WERI-Rb-1 (cell line): ENCODE measurements around the gene TSEN54.

ENCODE experiments used
- DNase-seq: peaks from one replicate; pipeline ENCODE4 v3.0.0-alpha.2; 2020
- H3K27ac ChIP-seq: fragments of 250-450 bp; sonication (Bioruptor Pico); 2 replicates; pipeline ENCODE4 v1.5.1; 2020; ENCODE audit warnings: mild to moderate bottlenecking, moderate library complexity
- H3K27me3 ChIP-seq: fragments of 250-450 bp; sonication (Bioruptor Pico); 2 replicates; pipeline ENCODE4 v1.5.1; 2021; ENCODE audit warnings: mild to moderate bottlenecking, low read depth, moderate library complexity; ENCODE audit not compliant: insufficient read depth, severe bottlenecking
- H3K36me3 ChIP-seq: fragments of 250-450 bp; sonication (Bioruptor Pico); 2 replicates; pipeline ENCODE4 v1.5.1; 2020; ENCODE audit warnings: mild to moderate bottlenecking, moderate library complexity
- H3K4me3 ChIP-seq: 2 replicates; pipeline ENCODE4 v1.5.1; 2011; ENCODE audit warnings: low read depth, mild to moderate bottlenecking, control low read depth, low read length
- H3K9me3 ChIP-seq: fragments of 250-450 bp; sonication (Bioruptor Pico); 2 replicates; pipeline ENCODE4 v1.5.1; 2021; ENCODE audit warnings: mild to moderate bottlenecking, moderate library complexity; ENCODE audit not compliant: severe bottlenecking
- CTCF ChIP-seq: IDR thresholded peaks from 2 replicates; pipeline ENCODE4 v1.5.1; 2011; ENCODE audit warnings: low read depth, mild to moderate bottlenecking, control low read depth, inconsistent platforms, low read length

The TSEN54 gene

GRCh38 chr17:75572713-75573539, 56.6 kb downstream of the TSEN54 start:
- Histone ChIP-seq H3K27me3 (no peaks in the 10 kb centered on the region), H3K36me3 (peaks cover 76% of the 10 kb centered on the region), H3K4me3 (no peak overlapping the region), H3K27ac (no peak overlapping the region), H3K9me3 (no peaks in the 10 kb centered on the region)
- TF ChIP-seq CTCF = no peak
- DNase-seq = no peak

GRCh38 chr17:75573540-75573957, 57.2 kb downstream of the TSEN54 start:
- H3K36me3 ChIP-seq = peaks cover 69% of the 10 kb centered on the region
- no peaks in the 10 kb centered on the region for H3K27me3 ChIP-seq
- H3K9me3 ChIP-seq = no peaks in the 10 kb centered on the region
- TF ChIP-seq CTCF = no peak
- H3K27ac ChIP-seq = no peak overlapping the region
- no peak for DNase-seq
- H3K4me3 ChIP-seq = no peak overlapping the region

- no peak overlapping the region for H3K4me3 ChIP-seq
- no peak for TF ChIP-seq CTCF
- no peaks in the 10 kb centered on the region for H3K9me3 ChIP-seq
- no peak for DNase-seq
- no peaks in the 10 kb centered on the region for H3K27me3 ChIP-seq
- H3K36me3 ChIP-seq = peaks cover 65% of the 10 kb centered on the region
- no peak overlapping the region for H3K27ac ChIP-seq
Measured at GRCh38 chr17:75573994-75574393, 57.7 kb downstream of the TSEN54 start.
